Measurements from ENCODE around the gene CATSPERD.
"Not testable (repeated sequence)": the region's sequence is repeated elsewhere in the genome, so short reads cannot be mapped to it uniquely, and the experiment has no call there.

The CATSPERD gene

DNA sequence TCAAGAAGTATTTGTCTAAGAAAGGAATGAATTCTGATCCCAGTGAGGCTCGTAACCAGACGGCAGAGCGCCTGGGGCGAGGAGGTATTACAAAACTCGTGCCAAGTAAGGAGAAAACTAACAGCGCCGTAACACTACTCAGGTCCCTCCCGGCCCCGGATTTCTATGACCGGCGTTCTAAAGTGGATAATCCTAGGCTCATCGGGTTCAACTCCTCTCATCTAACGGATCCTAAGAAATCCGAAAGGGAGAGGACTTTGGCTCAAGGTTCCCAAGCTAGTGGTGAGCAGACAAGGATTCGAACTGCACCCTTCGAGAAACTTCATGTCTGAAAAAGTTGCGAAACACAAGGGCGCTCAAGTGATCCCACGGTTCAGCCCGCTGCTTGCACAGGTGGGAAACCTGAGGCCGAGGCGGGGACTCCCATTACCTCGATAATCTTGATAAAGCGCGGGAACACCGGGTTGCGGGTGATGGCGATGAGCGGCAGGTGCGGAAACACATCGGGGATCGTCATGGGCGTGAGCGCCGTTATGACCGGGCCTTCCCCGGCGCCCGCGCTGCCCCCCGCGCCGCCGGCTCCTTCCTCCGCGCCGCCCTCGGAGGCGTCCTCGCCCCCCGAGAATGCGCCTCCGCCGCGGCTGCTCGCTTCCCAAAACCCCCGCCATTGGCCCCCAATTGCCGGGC, 1.0 kb upstream of the CATSPERD start:
- DNase-seq (ENCODE audit: low read depth in 4 of 4, low spot score in 1 of 4) = no peak

GRCh38 chr19:5727453-5728050, 7.1 kb downstream of the CATSPERD start:
- DNase-seq (ENCODE audit: low read depth in 4 of 4, low spot score in 1 of 4) = no peak

- DNase-seq (ENCODE audit: low read depth in 4 of 4, low spot score in 1 of 4) = not testable (repeated sequence)
Observed at GRCh38 chr19:5733172-5733571, 12.7 kb downstream of the CATSPERD start.

- no peak for DNase-seq (ENCODE audit: low read depth in 4 of 4, low spot score in 1 of 4)
Observed at GRCh38 chr19:5738423-5738822, 18.0 kb downstream of the CATSPERD start.

GRCh38 chr19:5742051-5742450, 21.6 kb downstream of the CATSPERD start:
- DNase-seq (ENCODE audit: low read depth in 4 of 4, low spot score in 1 of 4) = no peak

GRCh38 chr19:5743630-5744029, 23.2 kb downstream of the CATSPERD start:
- no peak for DNase-seq (ENCODE audit: low read depth in 4 of 4, low spot score in 1 of 4)

DNA sequence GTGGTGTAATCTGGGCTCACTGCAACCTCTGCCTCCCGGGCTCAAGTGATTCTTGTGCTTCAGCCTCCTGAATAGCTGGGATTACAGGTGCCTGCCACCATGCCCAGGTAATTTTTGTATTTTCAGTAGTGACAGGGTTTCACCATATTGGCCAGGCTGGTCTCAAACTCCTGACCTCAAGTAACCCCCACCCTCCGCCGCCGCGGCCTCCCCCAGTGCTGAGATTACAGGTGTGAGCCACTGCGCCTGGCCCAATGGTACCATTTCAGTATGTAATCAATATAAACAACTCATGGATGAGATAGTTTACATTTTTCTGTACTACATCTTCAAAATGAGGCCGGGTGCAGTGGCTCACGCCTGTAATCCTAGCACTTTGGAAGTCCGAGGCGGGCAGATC, 24.6 kb downstream of the CATSPERD start:
- DNase-seq (ENCODE audit: low read depth in 4 of 4, low spot score in 1 of 4) = not testable (repeated sequence)

DNA sequence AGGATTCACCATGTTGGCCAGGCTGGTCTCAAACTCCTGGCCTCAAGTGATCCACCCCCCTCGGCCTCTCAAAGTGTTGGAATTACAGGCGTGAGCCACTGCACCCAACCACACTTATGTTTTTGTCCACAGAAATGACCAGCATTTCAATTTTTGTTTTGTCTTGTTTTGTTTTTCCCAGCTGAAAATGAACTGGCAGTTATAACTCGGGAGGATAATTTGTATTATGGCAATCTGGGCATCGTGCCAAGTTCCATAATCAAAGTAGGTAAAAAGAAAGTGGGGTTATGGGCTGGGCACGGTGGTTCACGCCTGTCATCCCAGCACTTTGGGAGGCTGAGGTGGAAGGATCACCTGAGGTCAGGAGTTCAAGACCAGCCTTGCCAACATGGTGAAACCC, 28.5 kb downstream of the CATSPERD start:
- not testable (repeated sequence) for DNase-seq (ENCODE audit: low read depth in 4 of 4, low spot score in 1 of 4)

- DNase-seq (ENCODE audit: low read depth in 4 of 4, low spot score in 1 of 4) = no peak
Observed at GRCh38 chr19:5749505-5749904, 29.1 kb downstream of the CATSPERD start.

DNA sequence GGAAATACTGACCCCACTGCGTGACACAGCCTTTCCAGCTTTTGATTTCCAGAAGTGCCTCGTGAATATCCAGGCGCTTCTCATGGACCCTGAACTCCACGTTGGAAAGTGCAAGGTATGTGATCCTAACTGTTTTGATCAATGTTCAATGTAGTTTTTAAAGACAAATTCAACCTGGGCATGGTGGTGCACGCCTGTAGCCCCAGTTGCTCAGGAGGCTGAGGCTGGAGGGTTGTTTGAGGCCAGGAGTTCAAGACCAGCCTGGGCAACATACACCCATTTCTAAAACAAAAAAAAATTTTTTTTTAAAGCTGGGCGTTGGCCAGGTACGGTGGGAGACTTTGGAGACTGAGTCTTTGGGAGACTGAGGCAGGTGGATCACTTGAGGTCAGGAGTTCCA, 31.3 kb downstream of the CATSPERD start:
- no peak for DNase-seq (ENCODE audit: low read depth in 4 of 4, low spot score in 1 of 4)

DNA sequence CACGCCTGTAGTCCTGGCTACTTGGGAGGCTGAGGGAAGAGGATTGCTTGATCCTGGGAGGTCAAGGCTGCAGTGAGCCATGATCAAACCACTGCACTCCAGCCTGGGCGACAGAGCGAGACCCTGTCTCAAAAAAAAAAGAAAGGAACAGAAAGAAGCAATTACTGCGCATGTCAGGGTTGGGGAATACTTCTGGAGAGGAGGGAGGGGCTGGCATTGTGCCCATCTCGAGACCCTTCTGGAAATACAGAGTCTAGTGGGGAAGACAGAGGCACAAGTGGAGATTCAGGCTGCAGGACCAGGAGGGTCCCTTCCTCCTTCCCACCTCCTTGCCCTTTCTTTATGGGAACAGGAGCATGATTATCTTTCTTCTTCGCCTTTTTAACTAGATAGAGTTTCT, 33.3 kb downstream of the CATSPERD start:
- DNase-seq (ENCODE audit: low read depth in 4 of 4, low spot score in 1 of 4) = no peak

- no peak for DNase-seq (ENCODE audit: low read depth in 4 of 4, low spot score in 1 of 4)
Observed at GRCh38 chr19:5762608-5763217, 42.3 kb downstream of the CATSPERD start.

DNA sequence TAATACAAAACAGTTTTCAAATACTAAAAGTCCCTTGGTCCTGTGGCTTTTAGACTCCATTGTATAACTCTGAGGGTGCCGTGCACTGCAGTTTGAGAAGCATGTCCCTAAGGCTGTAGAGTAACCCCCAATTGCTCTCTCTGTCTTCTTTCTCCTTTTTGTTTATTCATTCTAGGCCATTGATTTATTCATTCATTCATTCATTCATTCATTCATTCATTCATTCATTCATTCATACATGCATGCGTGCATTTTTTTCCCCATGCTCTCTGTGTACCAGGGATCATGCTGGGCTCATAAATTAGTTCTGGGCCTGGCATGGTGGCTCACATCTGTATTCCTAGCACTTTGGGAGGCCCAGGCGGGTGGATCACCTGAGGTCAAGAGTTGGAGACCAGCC, 44.8 kb downstream of the CATSPERD start:
- no peak for DNase-seq (ENCODE audit: low read depth in 4 of 4, low spot score in 1 of 4)

DNA sequence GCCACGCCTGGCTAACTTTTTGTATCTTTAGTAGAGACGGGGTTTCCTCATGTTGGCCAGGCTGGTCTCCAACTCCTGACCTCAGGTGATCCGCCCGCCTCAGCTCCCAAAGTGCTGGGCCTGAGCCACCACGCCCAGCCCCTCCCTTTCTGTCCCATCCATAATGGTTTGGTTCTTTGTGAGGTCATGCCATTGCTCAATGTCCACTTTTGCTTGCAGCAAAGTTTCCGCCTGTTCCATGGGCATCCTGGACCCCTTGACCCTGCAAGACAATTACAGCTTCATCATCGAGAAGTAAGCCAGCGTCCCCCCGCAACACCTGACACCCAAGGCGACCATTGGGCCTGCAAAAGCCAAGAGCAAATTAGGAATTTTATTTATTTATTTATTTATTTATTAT, 47.5 kb downstream of the CATSPERD start:
- DNase-seq (ENCODE audit: low read depth in 4 of 4, low spot score in 1 of 4) = no peak

DNA sequence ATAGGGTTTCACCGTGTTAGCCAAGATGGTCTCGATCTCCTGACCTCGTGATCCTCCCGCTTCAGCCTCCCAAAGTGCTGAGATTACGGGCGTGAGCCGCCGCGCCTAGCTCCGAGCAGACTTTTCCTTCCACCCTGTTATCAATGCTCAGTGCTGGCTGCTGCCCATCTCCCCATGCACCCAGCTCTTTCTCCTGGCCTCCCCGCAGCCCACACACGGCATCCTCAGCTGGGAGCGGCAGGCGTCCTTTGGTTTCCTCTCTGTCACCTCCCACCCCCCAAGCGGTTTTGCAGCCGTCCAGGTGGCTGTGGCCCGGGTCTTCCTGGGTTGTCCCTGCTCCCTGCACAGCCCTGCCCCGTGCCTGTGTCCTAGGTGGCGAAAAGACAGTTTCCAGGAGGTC, 52.0 kb downstream of the CATSPERD start:
- no peak for DNase-seq (ENCODE audit: low read depth in 4 of 4, low spot score in 1 of 4)

DNA sequence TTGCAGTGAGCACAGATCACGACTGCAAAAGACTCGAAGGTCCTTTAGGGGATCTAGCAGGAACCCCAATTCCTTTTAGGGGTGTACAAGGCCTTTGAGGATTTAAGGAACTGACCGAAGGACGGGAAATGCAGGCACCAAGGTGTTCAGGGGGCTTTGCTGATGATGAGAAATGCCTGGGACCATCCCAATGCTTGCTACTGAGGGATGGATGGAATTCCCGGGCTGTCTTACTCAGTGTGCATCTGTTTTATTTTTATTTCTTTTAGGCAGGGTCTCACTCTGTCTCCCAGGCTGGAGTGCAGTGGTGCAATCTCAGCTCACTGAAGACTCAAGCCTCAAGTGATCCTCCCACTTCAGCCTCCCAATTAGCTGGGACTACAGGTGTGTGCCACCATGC, 52.8 kb downstream of the CATSPERD start:
- no peak for DNase-seq (ENCODE audit: low read depth in 4 of 4, low spot score in 1 of 4)

GRCh38 chr19:5774921-5775320, 54.5 kb downstream of the CATSPERD start:
- DNase-seq (ENCODE audit: low read depth in 4 of 4, low spot score in 1 of 4) = no peak

- no peak for DNase-seq (ENCODE audit: low read depth in 4 of 4, low spot score in 1 of 4)
Observed at GRCh38 chr19:5775668-5776309, 55.4 kb downstream of the CATSPERD start.

GRCh38 chr19:5778402-5778801, 58.0 kb downstream of the CATSPERD start:
- no peak for DNase-seq (ENCODE audit: low read depth in 4 of 4, low spot score in 1 of 4)

DNA sequence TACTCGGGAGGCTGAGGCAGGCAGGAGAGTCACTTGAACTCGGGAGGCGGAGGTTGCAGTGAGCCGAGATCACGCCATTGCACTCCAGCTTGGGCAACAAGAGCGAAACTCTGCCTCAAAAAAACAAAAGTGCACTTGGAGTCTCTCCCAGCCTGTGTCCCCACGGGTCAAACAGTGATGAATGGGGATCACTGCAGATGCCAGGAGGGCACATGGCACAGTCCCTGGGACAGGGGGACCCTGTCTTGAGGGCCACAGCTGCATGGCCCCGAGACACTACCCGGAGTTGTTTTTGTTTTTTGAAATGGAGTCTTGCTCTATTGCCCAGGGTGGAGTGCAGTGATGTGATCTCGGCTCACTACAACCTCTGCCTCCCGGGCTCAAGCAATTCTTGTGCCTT, 60.5 kb downstream of the CATSPERD start:
- DNase-seq (ENCODE audit: low read depth in 4 of 4, low spot score in 1 of 4) = not testable (repeated sequence)

DNA sequence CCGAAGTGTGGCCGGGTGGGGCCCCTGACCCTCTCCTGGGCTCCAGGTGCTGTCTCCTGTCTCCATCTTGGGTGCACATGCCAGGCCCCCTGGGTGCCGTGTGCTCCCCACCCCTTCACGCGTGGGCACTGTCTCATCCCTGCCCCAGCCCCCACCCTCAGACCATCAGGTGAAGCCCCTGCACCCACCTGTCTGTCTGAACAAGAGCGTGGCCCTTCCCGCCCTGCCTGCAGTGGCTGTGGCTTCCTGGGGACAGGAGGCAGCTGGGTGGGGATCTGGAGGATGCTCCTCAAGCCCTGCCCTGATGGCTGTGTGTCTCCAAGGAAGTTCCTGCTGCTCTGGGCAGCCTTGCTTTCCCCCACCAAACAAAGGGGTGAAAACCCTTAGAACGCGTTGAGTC, 61.9 kb downstream of the CATSPERD start:
- DNase-seq (ENCODE audit: low read depth in 4 of 4, low spot score in 1 of 4) = no peak

Data from stimulated activated CD4-positive, alpha-beta T cell treated with anti-CD3 and anti-CD28 coated beads, Interleukin-1b, Interleukin-23, amount 100 ng/mL, for 24 hours (primary cell).